Neural crest cell (in vitro differentiated cells): ENCODE results near the gene ALKBH4. TPM values are rescaled to one million over a fixed set of nuclear protein-coding genes. Genes with fewer than 3 reads are reported as not detected.

ENCODE experiments used
- DNase-seq: peaks from one replicate; pipeline ENCODE4 v3.0.0; 2021; ENCODE audit warnings: low read depth, mixed read lengths, low spot score
- H3K27ac Mint-ChIP-seq: one replicate; pipeline ENCODE4 v1.8.0; 2021; ENCODE audit warnings: mild to moderate bottlenecking, mixed read lengths; ENCODE audit not compliant: unreplicated experiment
- H3K27me3 Mint-ChIP-seq: 2 replicates; pipeline ENCODE4 v1.8.0; 2021; ENCODE audit warnings: low read depth, mild to moderate bottlenecking, mixed read lengths
- H3K36me3 Mint-ChIP-seq: 2 replicates; pipeline ENCODE4 v1.8.0; 2021; ENCODE audit warnings: low read depth, mild to moderate bottlenecking, mixed read lengths
- H3K4me1 Mint-ChIP-seq: 2 replicates; pipeline ENCODE4 v1.8.0; 2021; ENCODE audit warnings: mixed read lengths
- H3K4me3 Mint-ChIP-seq: one replicate; pipeline ENCODE4 v1.8.0; 2021; ENCODE audit warnings: mild to moderate bottlenecking, mixed read lengths
- H3K9me3 Mint-ChIP-seq: 2 replicates; pipeline ENCODE4 v1.8.0; 2021; ENCODE audit warnings: mixed read lengths
- total RNA-seq: library from RNA; stranded (reverse); gene quantifications from 2 replicates; pipeline ENCODE4 v1.2.1, GENCODE V29; 2021
- TF ChIP-seq, protein P1 (sequence below): fragments of 200-600 bp; sonication (generic); conservative IDR thresholded peaks from 2 replicates; pipeline ENCODE4 v1.5.0; 2021; ENCODE audit warnings: antibody characterized with exemption, mild to moderate bottlenecking

Gene ALKBH4
- total RNA-seq, 1 donor from 2014 or later = 16.9 TPM

DNA sequence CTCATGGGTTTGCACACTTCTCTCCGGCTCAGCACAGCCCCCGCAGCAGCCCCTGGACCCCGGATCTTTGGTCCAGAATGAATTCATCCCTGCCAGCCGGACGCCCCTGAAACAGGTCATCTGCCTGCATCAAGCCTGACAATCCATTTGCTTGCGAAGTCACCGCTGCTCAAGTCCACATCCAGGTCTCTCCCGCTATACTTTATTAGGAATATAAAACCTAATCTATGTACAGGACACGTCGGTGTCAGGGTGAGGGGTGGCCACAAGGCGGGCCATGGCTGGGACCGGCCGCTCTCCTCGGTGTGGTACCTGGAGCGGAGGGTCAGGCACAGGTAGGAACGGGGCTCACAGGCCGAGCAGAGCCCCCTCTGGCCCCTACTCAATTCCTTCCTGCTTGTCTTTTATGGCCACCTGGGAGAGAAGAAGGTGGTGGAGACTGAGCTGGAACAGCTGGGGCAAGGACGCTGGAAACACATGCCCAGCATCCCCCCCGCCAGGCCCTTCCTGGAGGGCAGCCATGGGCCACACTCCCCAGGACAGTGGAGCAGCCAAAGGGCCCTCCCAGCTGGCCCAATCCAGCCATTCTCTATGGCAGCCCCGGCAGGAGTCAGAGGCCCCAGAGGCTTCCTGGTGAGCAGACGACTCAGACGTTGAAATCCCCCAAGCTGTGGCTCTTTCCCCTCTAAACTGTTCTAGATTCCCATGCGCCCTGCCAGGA is 8.8 kb upstream of the ALKBH4 start:
- Mint-ChIP-seq H3K27me3 (no peaks in the 10 kb centered on the region), H3K9me3 (no peaks in the 10 kb centered on the region), H3K4me1 (no peaks in the 10 kb centered on the region), H3K36me3 (no peaks in the 10 kb centered on the region), H3K27ac (no peak overlapping the region), H3K4me3 (no peak overlapping the region)
- TF ChIP-seq, protein P1, sequence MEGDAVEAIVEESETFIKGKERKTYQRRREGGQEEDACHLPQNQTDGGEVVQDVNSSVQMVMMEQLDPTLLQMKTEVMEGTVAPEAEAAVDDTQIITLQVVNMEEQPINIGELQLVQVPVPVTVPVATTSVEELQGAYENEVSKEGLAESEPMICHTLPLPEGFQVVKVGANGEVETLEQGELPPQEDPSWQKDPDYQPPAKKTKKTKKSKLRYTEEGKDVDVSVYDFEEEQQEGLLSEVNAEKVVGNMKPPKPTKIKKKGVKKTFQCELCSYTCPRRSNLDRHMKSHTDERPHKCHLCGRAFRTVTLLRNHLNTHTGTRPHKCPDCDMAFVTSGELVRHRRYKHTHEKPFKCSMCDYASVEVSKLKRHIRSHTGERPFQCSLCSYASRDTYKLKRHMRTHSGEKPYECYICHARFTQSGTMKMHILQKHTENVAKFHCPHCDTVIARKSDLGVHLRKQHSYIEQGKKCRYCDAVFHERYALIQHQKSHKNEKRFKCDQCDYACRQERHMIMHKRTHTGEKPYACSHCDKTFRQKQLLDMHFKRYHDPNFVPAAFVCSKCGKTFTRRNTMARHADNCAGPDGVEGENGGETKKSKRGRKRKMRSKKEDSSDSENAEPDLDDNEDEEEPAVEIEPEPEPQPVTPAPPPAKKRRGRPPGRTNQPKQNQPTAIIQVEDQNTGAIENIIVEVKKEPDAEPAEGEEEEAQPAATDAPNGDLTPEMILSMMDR = no peak
- no peak for DNase-seq

DNA sequence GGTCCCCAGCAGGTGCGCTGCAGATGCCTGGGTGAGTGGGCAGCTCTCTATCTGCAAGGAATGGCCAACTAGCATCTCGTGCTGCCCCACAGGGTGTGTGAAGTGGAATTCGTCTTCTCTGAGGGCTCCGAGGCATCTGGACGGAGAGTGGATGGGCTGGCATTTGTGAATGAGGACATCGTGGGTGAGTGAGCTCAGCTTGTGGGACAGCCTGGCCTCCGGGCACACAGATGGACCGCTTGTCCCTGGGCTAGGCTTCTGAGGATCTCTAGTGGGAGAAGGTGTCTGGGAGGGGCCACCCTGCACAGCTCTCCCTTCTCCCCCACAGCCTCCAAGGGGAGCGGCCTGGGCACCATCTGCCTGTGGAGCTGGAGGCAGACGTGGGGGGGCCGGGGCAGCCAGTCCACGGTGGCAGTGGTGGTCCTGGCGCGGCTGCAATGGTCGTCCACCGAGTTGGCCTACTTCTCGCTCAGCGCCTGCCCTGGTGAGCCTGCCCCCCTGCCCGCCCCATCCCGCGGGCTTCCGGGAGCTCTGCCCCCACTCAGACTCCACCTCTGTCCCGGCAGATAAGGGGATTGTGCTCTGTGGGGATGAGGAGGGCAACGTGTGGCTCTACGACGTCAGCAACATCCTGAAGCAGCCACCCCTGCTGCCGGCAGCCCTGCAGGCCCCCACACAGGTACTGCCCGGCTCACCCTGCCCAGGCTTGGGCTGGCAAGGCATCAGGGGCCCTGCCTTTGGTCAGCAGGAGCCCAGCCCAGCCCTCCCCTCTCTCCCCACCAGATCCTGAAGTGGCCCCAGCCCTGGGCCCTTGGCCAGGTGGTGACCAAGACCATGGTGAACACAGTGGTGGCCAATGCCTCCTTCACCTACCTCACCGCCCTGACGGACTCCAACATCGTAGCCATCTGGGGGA is 7.7 kb upstream of the ALKBH4 start:
- no peaks in the 10 kb centered on the region for H3K36me3 Mint-ChIP-seq
- TF ChIP-seq, protein P1 = no peak
- H3K4me1 Mint-ChIP-seq = no peaks in the 10 kb centered on the region
- no peaks in the 10 kb centered on the region for H3K9me3 Mint-ChIP-seq
- H3K27me3 Mint-ChIP-seq = no peaks in the 10 kb centered on the region
- DNase-seq = no peak
- H3K4me3 Mint-ChIP-seq = peak overlapping the region; percentile 73
- peak overlapping the region; percentile 68 for H3K27ac Mint-ChIP-seq

DNA sequence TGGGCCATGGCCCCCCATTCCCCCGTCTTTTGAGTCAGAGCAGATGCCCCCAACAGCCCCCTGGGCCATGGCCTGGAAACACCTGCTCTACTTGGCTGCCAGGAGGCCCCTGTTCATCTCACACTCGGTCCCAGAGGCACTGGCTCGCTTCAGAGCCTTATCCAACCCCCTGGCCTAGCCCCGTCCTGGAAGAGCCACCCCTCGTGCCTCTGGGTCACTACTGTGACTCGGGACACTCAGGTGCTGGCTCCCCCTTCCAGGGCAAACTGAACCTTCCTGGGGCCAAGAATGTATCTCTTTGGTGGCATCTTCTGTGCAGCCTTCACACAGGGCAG is 7.1 kb upstream of the ALKBH4 start:
- H3K27ac Mint-ChIP-seq = no peak overlapping the region
- no peaks in the 10 kb centered on the region for H3K9me3 Mint-ChIP-seq
- H3K36me3 Mint-ChIP-seq = no peaks in the 10 kb centered on the region
- H3K27me3 Mint-ChIP-seq = no peaks in the 10 kb centered on the region
- no peak for DNase-seq
- H3K4me1 Mint-ChIP-seq = peaks cover 2% of the 10 kb centered on the region
- peak overlapping the region; percentile 73 for H3K4me3 Mint-ChIP-seq
- TF ChIP-seq, protein P1 = no peak

DNA sequence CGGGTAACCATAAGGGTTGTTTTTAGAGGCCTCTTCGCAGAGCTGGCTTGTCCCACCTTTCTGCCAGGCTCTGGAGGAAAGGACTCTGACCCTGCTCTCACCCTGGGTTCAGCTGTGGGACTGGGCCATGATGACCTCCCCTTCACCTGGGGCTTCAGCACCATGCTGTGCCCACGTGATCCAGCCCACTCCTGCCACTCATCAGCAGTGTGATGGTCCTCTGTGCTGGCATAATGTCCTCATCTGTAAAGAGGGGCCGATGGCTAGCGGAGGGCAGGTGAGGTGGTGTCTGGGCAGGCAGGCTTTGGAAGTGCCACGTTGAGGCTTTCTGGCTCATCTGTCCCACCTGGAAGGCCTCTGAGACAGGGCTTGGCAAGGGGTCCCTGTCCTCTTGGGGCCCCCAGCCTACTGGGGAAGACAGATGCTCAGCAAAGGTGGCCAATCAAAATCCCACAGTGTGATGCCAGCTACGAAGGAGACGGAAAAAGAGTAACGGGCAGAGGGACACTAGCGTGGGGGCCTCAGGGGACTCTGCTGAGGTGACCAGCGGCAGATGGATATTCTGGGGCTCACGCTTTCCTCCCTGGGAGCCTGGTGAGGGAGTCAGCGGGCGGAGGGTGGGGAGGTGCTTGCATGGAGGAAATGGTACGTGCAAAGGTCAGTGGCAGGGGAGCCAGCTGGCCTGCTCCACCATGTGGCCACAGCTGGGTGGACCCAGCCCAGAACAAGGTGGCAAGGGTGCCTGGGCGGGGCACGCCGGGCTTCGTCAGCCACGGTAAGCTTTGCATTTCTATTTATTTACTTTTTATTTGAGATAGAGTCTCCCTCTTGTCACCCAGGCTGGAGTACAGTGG is 5.5 kb upstream of the ALKBH4 start:
- Mint-ChIP-seq H3K4me1 (peaks cover 14% of the 10 kb centered on the region), H3K9me3 (no peaks in the 10 kb centered on the region), H3K27me3 (no peaks in the 10 kb centered on the region), H3K4me3 (peak overlapping the region; percentile 78), H3K36me3 (no peaks in the 10 kb centered on the region), H3K27ac (no peak overlapping the region)
- DNase-seq = no peak
- TF ChIP-seq, protein P1 = no peak

DNA sequence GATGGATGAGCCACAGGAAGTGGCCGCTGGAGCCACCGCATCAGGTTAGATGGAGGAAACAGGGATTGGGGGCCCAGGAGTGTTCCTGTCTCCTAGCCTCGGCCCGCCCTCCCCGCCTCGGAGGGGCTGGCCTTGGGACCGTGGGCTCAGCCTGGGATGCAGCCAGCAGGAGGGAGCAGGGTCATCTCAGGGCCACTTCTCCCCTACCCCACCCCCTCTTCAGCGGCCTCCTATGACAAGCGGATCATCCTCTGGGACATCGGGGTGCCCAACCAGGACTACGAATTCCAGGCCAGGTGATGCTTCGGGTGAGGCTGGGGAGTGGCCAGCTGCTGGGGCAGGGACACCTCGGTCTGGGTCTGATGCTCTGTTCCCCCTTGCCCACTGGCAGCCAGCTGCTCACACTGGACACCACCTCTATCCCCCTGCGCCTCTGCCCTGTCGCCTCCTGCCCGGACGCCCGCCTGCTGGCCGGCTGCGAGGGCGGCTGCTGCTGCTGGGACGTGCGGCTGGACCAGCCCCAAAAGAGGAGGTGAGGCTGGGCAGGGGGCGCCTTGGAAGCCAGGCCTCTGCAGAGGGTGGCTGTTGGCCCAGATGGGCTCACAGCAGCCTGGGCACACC is 4.8 kb upstream of the ALKBH4 start:
- H3K27me3 Mint-ChIP-seq = no peaks in the 10 kb centered on the region
- H3K36me3 Mint-ChIP-seq = no peaks in the 10 kb centered on the region
- no peaks in the 10 kb centered on the region for H3K9me3 Mint-ChIP-seq
- no peak for DNase-seq
- H3K4me3 Mint-ChIP-seq = no peak overlapping the region
- H3K27ac Mint-ChIP-seq = no peak overlapping the region
- TF ChIP-seq, protein P1 = no peak
- peaks cover 14% of the 10 kb centered on the region for H3K4me1 Mint-ChIP-seq
